Measurements from ENCODE around the gene APOL1.
"Not testable (repeated sequence)": the region's sequence is repeated elsewhere in the genome, so short reads cannot be mapped to it uniquely, and the experiment has no call there.

The APOL1 gene

DNA sequence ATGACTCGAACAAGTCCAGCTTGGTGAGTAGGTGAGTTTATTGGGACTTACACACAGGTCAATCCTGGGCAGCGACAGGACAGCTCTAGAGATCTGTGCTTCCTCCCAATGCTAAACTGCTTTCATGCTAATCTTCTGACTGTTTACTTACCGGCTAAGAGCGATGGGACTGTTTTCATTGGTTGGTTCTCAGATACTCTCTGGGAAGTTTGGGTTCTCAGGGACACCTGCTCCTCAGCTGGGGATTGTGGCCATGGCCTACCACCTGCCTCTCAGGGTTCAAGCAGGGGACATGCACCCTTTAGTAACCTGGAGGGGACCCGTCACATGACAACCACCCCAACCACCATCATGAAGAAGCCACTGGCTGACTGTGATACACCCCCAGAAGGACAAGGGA, 26.7 kb upstream of the APOL1 start:
- no peak for DNase-seq

DNA sequence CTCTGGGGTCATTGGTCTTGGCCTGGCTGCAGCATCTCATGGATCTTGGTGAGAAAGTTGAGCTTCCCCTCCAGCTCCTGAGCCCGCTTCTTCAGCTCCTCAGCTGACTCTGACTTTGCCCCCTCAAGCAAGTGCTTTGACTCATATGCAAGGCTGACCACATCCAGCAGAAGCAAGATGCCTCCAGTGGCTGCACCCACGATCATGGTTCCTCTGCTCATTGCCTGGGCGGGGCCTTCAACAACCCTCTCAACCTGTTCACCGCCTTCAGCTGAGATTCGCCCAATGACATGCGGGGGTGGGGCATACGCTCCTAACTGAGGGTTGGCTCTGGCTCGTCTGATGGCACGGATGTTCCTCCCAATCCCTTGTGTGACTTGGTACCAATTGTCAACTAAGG, 25.5 kb upstream of the APOL1 start:
- no peak for DNase-seq

DNA sequence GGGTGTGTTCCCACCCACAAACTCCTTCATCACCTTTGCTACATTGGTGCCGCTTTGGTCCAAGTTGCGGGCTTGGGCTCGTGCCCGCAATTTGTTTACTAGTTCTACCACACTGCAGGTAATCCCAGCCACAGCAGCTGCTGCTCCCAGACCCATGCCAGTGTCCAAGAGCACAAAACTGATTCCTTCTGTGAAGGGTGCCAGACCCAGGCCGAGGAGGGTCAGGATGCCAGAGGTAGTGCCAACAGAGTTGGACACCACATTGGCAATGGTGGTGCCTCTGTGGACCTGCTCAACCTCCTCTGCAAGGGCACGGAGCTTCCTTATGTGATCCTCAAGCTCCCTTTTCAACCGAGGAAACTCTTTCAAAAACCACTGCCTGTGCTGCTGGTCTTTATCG, 25.1 kb upstream of the APOL1 start:
- DNase-seq = no peak

DNA sequence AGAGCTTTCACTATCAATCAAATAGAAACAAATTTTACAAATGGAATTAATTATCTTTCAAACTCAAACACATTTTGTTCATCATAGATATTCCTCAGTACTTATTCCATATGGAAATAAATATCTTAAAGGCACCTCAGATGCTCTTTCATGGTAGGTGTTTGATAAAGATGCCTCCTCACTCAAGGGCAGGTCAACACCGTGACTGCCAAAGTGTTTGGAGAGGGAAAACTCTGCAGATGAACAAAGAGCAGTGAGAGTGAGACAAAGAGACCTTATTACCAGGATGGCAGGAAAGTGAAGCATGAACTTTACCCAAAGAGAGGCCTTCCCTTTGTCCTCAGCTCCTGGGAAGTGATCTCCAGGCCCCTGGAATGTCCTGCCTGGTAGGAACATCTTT, 24.6 kb upstream of the APOL1 start:
- not testable (repeated sequence) for DNase-seq

DNA sequence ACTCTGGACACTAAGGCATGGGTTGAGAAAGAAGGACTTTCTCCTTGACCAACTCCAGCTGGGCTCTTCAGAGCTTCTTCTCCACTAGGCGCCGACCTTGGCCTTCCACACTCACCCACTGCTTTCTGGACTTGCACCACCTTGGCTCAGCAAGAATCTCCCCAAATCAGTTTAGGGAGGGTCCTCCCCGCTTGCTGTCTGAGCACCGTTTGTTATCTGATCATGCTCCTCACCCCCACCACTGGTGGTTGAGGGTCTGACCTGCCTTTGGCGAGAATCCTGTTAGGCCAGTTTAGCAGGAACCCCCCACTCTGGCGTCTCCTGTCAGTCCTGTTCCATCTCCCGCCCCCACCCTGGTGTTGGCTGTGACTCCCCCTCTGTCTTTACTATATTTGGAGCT, 24.0 kb upstream of the APOL1 start:
- DNase-seq = no peak

DNA sequence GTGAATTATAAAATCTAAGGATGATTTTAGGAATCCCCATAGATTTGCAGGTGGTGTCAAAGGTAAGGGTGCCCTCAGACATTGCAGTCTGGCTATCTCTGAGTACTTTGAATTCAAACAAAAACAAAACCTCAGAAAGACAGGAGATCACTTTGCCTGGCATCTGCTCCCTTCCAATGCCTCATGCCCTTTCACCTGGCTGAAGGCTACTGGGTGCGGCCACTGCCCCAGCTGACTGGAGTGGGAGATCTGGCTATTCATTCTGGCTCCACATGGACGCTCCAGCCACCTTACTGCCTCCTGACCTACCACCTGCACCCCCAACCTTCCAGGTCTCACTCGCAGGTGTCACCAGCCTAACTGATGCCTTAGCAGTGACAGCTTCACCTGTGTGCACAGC, 23.3 kb upstream of the APOL1 start:
- not testable (repeated sequence) for DNase-seq

DNA sequence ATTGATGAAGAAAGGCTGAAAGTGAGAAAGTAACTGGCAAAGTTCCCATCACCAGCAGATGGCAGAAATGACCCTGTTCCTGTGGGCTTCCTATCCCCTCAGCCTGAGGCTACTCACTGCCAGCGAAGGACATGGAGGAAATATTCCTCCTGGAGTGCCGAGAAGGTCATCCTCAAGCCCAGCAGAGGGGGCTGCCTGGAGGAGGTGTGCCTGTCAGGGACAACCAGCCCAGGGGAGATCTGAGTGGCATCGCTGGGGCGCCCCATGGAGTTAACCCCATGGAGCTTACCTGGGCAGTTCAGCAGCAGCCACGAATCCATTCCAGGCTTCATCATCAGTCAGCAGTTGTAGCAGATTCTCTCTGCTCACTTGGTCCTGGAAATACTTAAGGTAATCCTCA, 21.9 kb upstream of the APOL1 start:
- DNase-seq = not testable (repeated sequence)

DNA sequence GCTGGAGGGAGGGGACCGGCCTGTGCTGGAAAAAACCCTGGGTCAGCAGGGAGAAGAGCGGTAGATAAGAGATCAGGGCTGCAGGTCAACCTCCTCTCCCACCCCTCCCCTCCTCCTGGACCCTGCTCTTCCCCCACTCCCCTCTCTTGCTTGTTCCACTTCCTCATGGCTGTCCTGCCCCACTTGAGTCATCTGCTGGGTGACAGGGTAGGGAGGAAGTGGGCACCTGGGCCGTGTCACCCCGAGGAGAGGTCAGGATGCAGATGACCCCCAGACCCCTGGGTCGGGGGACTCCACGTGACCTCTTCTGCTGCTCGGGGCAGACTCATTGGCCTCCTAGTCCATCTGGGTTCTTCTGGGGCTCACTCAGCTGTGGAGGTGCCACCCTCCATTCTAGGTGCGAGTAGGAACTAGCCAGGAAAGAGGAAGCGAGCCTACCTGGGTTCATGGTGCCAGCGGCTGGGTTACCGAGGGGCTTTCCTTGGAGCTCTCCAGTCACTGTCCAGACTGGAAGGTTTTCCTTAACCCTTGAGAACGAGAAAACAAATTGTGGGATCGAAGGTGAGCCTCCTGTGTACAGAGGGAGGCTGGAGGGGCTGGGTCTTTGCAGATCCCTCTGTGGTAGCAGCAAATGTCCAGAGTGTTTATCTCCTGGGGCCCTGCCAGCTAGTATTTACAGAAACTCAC, 20.1 kb upstream of the APOL1 start:
- DNase-seq = no peak

DNA sequence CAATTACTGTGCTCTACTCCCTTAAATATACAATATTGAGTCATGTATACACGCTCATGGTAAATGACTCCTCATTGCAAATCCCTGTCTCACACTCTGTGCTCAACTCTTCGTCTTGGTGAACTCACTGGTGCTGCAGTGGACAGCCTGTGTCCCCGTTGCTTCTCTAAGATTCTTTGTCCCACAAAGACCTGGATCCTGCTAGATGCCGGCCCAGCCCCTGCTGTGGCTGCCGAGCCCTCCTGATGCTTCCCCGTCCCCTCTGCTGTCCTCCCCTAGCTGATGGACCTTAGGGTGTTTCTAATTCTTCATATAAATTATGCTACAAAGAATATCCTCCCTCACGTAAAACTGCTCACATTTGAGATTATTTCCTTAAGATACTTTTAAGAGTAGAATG, 19.1 kb upstream of the APOL1 start:
- DNase-seq = no peak

DNA sequence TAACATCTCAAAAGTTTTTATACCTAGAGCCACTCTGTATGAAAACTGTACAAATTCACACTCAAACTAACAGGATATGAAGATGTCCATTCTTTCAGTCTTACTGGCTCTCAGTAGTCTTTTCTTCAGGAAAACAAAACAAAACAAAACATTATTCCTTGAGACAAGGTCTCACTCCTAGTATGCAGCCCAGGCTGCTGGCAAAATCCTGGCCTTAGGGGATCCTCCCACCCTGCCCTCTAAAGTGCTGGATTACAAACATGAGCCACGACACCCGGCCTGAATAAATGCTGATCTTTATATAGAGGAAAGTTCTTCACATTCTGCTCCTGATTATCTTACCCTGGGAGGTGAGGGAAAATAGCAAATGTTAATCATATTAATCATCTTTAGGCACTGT, 18.7 kb upstream of the APOL1 start:
- no peak for DNase-seq

DNA sequence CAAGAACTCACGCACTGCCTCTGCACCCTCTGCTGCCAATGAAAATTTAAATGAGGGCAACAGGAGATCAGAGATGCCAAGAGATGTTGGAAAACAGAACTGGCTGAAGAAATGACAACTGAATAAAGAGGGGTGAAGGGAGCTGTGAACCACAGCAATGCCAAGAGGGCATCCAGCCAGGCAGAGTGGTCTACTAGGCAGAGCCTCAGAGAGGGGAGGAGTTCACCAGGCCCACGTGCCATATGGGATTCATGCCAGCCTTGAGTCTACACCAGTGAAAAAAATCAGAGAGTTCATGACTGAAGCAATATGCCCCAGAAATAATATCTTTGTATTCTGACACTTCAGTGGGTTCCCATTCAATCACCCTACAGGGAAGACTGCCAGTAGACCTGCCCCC, 18.0 kb upstream of the APOL1 start:
- DNase-seq = no peak

DNA sequence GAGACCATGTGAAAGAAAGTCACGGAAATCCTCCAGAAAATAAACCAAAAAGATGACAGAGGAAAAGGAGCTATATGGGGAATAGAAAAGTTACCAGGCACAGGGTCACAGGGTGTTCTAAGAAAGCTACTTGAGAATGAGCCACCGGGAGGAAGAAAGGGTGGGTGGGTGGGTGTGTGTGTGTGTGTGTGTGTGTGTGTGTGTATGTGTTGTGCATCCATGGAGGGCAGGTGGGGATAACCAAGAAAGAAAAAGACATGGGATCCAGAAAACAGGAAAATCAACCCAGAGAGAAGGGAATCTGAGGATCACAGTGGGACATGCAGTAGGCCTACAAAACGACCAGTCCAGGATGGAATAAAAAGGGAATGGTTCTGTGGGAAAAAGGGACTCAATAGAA, 17.3 kb upstream of the APOL1 start:
- DNase-seq = no peak

DNA sequence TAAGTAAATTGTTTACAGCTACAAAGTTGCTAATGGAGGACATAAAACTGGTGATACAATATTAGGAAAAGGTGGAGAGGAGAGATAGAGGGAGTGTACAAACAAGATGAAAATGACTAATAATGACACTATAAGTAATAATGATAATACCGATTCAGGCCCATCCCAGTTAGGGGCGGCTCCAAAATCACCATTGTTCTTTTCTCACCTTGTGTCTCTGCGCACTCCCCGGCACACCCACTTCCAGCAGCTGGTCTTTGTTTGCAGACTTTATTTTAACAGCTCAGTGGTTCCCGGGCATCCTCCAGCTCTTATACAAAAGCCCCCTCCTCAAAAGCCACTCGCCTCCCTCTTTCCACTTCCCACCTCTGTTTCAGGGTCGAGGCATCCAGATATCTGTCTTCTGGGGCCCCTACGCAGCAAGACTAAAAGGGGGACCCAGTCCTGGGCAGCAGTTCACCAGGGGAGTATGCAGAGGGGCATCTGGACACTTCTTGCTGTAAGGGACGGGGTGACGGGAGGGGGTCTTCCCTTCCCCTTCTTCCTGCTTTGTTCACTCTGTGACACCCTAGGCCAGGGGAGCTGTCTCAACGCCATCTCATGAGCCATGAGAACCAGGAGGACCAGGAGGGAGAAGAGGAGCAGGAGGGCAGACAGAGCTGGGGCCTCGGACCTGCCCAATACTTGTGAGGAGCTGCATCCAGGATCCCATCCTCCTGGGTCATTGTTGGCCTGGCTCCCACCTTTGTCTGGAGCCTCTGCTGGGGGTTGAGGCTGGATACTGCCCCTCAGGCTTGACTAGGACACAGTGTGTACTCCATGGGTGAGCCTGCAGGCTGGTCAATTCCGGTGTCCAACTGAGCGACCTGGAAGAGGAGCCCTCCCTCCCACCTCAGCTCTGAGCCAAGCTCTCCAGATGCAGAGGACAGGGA, 16.3 kb upstream of the APOL1 start:
- no peak for DNase-seq

DNA sequence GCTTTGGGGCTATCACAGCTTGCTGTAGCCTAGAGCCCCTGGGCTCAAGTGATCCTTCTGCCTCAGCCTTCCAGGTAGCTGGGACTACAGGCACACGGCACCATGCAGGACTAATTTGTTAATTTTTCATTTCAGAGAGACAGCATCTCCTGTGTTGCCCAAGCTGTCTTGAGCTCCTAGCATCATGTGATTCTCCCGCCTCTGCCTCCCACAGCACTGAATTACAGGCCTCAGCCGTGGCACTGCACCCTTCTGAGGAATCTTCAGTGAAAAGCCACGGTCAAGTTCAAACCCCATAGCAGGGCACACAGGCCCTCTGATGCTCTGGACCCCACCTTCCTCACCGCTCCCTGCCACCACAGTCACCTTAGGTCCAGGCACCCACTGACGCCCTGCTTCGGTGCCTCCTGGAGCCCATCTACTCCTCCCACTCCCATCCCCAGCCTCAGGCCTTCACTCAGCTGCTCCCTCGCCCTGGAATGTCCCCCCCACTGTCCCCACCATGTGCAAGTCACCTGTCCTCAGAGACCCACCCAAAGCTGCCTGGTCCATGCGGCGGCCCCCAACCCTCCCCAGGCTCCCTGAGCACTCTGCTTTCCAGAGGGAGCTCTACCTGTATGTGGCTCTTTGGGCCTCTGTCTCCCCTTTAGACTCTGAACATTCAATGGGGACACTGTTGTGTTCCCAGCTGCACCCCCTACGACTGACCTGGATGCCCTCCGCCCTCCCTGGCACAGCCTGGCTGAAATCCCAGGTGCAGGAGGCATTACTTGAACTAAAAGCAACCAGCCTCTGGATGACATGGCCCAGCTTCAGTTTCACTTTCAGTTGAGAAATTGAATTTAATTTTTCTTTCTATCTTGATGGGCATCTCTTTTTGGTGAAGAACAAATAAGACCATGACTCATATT, 15.2 kb upstream of the APOL1 start:
- DNase-seq = no peak

DNA sequence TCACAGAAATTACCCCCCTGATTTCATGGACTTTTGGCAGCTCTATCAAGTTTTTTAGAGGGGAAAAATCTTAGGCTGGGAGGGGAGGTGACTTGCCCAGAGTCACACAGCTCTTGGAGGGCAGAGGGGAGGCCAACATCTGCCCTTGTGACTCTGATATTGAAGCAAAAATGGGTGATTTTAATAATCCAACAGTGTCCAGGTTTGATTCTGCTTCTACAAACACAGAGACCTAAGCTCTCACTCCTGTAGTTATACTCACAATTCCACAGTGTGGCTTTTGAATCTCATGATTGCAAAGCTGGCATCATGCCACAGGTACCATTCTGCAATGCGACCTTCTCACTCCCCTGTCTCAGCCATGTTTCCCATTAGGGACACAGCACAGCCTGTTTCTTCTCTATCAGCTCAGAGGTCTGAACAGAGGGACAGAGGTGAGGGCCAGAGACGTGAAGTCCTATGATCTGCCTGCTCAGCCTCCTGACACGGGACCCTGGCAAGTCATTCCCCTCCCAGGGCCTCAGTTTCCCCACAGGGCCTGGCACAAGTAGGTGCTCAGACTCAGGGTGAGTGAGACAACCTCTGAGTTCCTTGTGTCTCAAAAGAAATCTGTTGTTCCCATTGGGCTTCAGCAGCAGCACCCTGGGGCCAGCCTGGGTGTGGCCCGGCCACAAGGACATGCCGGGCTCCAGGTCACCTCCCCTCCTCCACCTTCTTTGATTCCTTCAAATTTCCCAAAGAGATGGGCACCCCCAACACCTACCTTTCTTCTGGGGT, 14.4 kb upstream of the APOL1 start:
- DNase-seq = no peak

DNA sequence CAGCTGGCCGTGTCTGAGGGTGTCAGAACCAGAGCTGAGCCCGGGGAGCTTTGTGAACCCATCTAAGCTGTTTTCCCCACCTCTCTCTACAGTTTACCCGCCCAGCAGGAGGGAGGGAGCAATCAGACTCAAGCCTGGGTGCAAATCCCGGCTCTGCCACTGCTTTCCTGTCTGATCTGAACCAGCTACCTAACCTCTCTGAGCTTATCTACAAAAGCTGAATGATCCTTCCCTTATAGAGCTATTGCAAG, 13.9 kb upstream of the APOL1 start:
- no peak for DNase-seq

DNA sequence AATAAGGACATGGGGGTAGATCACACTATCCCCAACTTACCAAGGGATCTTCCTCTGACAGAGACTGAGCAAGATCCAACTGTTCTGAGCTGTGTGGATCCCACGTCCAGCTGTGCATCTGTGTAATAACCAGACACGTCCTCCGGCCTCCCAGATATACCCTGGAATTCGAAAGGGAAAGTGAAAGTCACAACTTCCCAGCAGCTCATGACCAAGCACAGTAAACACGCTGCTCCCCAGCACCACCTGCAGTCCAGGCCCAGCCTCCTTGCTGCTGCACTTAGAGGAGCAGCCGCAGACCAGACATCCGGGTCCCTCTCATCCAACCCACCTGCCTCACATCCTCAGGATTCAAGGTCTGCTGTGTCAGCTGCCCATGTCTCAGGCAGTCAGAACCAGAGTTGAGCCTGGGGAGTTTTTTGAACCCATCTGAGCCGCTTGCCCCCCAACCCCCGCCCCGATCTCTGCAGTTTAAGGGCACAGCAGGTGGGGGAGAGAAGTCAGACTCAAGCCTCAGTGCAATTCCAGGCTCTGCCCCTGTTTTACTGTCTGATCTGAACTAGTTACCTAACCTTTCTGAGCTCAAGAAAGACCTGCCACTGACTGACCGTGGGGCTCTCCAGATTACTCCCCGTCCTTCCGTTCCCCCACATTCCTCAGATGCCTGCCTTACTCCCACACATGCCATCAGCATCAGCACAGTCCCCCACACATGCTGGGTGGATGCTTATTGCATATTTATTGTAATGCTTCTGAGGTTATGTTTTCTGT, 13.3 kb upstream of the APOL1 start, which contains the start of gene APOL2:
Gene APOL2 (minus strand): TSS at position 127 of the 771 bp plus-strand sequence. CDS start 6,365 bp downstream, outside the sequence.
- DNase-seq = peak; percentile 75

DNA sequence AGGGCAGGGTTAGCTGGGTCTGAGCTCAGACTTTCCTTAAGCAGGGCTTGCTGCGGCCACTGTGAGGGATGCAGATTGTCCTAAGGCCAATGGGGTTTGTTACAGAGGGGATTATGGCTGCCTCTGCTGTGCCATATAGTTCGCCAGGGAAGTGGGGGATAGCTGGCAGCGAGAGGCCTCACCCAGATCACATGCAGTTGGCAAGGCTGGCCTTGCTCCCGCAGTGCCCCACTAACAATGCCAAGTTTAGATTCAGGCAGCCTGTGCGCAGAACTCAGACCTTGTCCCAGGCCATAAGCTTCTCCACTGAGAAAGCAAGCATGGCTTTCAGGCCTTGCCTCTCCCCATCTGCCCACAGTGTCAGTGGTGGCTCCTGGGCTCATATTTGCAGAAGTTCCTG, 8.9 kb upstream of the APOL1 start:
- no peak for DNase-seq

DNA sequence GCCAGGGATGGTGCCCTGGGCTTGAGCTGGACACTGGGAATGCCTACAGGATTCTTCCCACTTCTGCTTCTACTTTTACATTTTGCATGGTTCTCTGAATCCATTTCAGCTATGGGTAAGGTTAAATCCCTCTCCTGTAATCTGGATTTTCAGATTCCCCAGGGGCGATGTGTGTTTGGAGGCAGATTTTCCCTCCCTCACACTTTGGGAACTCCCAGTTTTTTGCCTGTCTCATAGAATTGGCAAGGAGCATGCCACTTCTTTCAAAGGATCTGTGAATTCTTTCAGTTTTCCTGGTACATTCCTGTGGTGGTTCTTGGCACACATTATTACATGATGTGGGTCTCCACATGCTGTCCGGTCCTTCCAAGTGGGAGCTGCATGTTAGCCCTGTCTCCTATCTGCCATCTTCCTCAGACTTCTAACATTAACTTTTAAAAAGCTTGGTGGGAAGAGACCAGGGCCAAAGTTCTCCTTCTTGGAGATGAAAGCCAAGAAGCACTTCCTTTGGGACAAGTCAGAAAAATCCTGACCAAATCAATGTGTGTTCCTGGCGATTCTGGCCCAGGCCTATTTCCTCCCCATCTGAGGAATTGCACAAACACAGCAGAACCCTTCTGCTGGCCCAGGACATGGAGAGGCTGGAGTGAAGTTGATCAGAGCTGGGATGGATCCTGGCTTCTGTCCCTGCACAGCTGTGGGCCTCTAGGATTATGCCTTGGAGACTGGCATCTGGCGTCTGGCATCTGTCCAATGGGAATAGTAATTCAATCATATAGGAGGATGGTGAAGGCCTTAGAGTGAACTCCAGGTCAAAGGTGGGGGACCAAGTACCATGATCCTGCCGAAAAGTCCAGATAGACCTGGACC, 8.2 kb upstream of the APOL1 start:
- DNase-seq = no peak

DNA sequence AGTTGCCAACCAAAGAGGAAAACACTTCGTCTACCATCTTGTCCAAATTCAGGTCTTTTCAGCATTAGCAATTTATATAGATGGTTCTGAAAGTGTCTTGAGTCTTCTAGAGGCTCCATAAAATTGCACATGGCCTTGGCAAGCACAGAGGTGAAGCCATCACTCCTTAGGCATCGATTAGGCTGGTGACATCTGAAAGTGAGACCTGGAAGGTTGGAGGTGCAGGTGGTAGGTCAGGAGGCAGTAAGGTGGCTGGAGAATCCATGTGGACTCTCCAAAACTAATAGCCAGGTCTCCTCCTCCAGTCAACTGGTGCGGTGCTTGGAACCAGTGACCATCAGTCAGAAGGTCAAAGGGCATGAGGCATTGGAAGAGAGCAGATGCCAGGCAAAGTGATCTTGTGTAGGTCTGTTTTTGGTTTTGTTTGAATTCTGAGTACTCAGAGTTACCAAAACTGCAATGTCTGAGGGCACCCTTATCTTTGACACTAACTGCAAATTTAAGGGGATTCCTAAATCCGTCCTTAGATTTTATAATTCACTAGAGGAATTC, 7.1 kb upstream of the APOL1 start:
- no peak for DNase-seq

All from effector CD4-positive, alpha-beta T cell (primary cell).